ENCODE measurements around the gene BST1. TPM values are rescaled to one million over a fixed set of nuclear protein-coding genes. Genes with fewer than 3 reads are reported as not detected.

BST1 gene
- polyA plus RNA-seq, 1 of the 3 experiments (the other 2 are of a cell fraction) = 7.3 TPM

DNA sequence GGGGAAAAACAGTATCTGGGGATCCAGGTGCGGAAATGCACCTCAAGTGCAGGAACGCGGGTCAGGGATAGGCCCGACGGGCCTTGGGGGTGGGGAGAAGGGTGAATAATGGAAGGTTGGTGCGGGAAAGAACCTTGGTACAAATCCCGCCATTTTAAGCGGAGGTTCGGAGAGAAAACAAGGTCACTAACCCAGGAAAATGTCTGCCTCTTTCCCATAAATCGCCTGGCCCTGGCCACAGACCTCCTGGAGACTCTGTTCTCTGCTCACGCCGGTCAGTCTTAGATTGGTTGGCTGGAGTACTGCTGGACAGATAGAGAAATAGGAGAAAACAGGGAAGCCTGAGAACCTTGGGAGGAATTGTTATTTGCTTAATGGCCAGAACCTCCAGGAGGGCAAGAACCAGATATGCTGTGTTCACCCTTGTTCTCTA lies 46.8 kb upstream of the BST1 start:
- H3F3A ChIP-seq (replicated peaks; ENCODE audit: insufficient read depth) = peaks cover 32% of the 10 kb centered on the region
- DNase-seq = no peak
- H3K27me3 ChIP-seq (ENCODE audit: insufficient read depth) = no peaks in the 10 kb centered on the region
- H2AFZ ChIP-seq (ENCODE audit: low read depth) = peak overlapping the region; percentile 91
- H3K9me3 ChIP-seq = no peaks in the 10 kb centered on the region
- peak overlapping the region; percentile 91 to 96; a peak in 3 of 4 replicates for H3K27ac ChIP-seq (ENCODE audit: low read depth in 2 of 2, low read length in 1 of 2)
- peaks cover 4 to 7% of the 10 kb centered on the region in 2 experiments for H3K36me3 ChIP-seq (replicated peaks in 1 of 2; ENCODE audit: control insufficient read depth in 1 of 2, insufficient read depth in 2 of 2, low read length in 1 of 2)
- TF ChIP-seq RFX5 (IDR thresholded peaks at IDR 0.05; ENCODE audit: low read length) (no peak), SMC3 (IDR thresholded peaks at IDR 0.05; ENCODE audit: low read depth, low read length) (no peak), TAF1 (IDR thresholded peaks at IDR 0.05; ENCODE audit: borderline replicate concordance, low read depth, low read length) (0 out of 2 replicates have a peak, but pooled peaks have one; percentile 2)
- CTCF ChIA-PET = interaction anchor here (1.0 kb wide), 3 partner anchors 25 to 198 kb away, joined by 3 to 4 read pairs (median 3); partner anchors contain the start of gene FAM200B
- no peaks in the 10 kb centered on the region for H3K9me2 ChIP-seq
- 96% methylated on average over 12 of the region's 12 CpGs for WGBS (ENCODE audit: low lambda C conversion rate)
- peaks cover 37% of the 10 kb centered on the region for H3K79me2 ChIP-seq (ENCODE audit: insufficient read depth)
- H3K4me1 ChIP-seq (ENCODE audit: control insufficient read depth in 1 of 2, insufficient read depth in 2 of 2, low read depth in 1 of 2, low read length in 1 of 2) = peaks cover 12 to 13% of the 10 kb centered on the region in 2 experiments; a peak in 3 of 4 replicates
- POLR2A ChIA-PET = interaction anchor here (2.8 to 3.2 kb wide), 2 partner anchors 25 to 177 kb away, joined by 15 to 20 read pairs; partner anchors contain the start of gene FAM200B
- H3K4me3 ChIP-seq (ENCODE audit: low read depth in 2 of 2, low read length in 1 of 2) = no peak overlapping the region; a peak in 1 of 4 replicates
- H3K4me2 ChIP-seq = peak overlapping the region; percentile 79
- H4K20me1 ChIP-seq (ENCODE audit: insufficient read depth) = peaks cover 4% of the 10 kb centered on the region; the same call in 1 of the 2 replicates
- no peak overlapping the region; the same call in 1 of the 2 replicates for H3K9ac ChIP-seq

DNA sequence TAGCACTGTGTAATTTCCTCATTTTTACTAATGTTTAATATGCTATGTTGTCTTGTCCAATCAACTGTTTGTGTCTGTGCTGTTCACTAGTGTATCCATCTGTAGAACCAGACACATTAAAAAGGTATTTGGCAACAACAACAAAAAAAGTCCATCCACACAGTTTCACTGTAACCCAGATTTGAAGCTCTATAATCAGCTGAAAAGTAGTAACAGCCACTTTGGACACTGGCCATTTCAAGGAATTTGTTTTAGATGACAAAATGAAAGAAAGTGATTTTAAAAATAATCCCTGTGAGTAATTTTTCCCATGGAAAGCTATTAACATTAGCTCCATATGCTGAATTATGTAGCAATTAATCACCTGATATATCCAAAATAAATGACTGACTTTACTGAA lies 45.5 kb upstream of the BST1 start:
- CTCF ChIA-PET = interaction anchor here (0.7 to 1.2 kb wide), 2 partner anchors 182 to 200 kb away, joined by 3 read pairs; no protein-coding TSS in a partner anchor
- peak overlapping the region; percentile 28 to 30; a peak in 3 of 4 replicates for H3K27ac ChIP-seq (ENCODE audit: low read depth in 2 of 2, low read length in 1 of 2)
- H3K27me3 ChIP-seq (ENCODE audit: insufficient read depth) = no peaks in the 10 kb centered on the region
- no peak for DNase-seq
- H3K4me3 ChIP-seq (ENCODE audit: low read depth in 2 of 2, low read length in 1 of 2) = no peak overlapping the region
- H3K79me2 ChIP-seq (ENCODE audit: insufficient read depth) = peaks cover 24% of the 10 kb centered on the region
- no peaks in the 10 kb centered on the region; the same call in 1 of the 2 replicates for H4K20me1 ChIP-seq (ENCODE audit: insufficient read depth)
- peaks cover 4 to 13% of the 10 kb centered on the region in 2 experiments; a peak in 3 of 4 replicates for H3K4me1 ChIP-seq (ENCODE audit: control insufficient read depth in 1 of 2, insufficient read depth in 2 of 2, low read depth in 1 of 2, low read length in 1 of 2)
- TF ChIP-seq SMC3 (IDR thresholded peaks at IDR 0.05; ENCODE audit: low read depth, low read length) (no peak), FOSL2 (IDR thresholded peaks at IDR 0.05; ENCODE audit: borderline replicate concordance, low read depth) (no peak), TCF12 (IDR thresholded peaks at IDR 0.05) (no peak), POLR2AphosphoS5 (IDR thresholded peaks at IDR 0.05; ENCODE audit: low read depth, low read length) (no peak), TAF1 (IDR thresholded peaks at IDR 0.05; ENCODE audit: borderline replicate concordance, low read depth, low read length) (no peak), GABPA (IDR thresholded peaks at IDR 0.05; ENCODE audit: low read depth) (no peak), CHD2 (IDR thresholded peaks at IDR 0.05; ENCODE audit: low read length, partially characterized antibody) (no peak), RFX5 (IDR thresholded peaks at IDR 0.05; ENCODE audit: low read length) (no peak), TEAD4 (IDR thresholded peaks at IDR 0.05; ENCODE audit: borderline replicate concordance, insufficient read depth) (no peak), GATA2 (CRISPR knock-in tag; IDR thresholded peaks at IDR 0.05) (no peak)
- TF ChIP-seq, protein P1, sequence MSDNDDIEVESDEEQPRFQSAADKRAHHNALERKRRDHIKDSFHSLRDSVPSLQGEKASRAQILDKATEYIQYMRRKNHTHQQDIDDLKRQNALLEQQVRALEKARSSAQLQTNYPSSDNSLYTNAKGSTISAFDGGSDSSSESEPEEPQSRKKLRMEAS (IDR thresholded peaks at IDR 0.05; ENCODE audit: low read depth) = no peak
- TF ChIP-seq, protein P2, sequence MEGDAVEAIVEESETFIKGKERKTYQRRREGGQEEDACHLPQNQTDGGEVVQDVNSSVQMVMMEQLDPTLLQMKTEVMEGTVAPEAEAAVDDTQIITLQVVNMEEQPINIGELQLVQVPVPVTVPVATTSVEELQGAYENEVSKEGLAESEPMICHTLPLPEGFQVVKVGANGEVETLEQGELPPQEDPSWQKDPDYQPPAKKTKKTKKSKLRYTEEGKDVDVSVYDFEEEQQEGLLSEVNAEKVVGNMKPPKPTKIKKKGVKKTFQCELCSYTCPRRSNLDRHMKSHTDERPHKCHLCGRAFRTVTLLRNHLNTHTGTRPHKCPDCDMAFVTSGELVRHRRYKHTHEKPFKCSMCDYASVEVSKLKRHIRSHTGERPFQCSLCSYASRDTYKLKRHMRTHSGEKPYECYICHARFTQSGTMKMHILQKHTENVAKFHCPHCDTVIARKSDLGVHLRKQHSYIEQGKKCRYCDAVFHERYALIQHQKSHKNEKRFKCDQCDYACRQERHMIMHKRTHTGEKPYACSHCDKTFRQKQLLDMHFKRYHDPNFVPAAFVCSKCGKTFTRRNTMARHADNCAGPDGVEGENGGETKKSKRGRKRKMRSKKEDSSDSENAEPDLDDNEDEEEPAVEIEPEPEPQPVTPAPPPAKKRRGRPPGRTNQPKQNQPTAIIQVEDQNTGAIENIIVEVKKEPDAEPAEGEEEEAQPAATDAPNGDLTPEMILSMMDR (IDR thresholded peaks at IDR 0.05) = no peak
- TF ChIP-seq, protein P3, sequence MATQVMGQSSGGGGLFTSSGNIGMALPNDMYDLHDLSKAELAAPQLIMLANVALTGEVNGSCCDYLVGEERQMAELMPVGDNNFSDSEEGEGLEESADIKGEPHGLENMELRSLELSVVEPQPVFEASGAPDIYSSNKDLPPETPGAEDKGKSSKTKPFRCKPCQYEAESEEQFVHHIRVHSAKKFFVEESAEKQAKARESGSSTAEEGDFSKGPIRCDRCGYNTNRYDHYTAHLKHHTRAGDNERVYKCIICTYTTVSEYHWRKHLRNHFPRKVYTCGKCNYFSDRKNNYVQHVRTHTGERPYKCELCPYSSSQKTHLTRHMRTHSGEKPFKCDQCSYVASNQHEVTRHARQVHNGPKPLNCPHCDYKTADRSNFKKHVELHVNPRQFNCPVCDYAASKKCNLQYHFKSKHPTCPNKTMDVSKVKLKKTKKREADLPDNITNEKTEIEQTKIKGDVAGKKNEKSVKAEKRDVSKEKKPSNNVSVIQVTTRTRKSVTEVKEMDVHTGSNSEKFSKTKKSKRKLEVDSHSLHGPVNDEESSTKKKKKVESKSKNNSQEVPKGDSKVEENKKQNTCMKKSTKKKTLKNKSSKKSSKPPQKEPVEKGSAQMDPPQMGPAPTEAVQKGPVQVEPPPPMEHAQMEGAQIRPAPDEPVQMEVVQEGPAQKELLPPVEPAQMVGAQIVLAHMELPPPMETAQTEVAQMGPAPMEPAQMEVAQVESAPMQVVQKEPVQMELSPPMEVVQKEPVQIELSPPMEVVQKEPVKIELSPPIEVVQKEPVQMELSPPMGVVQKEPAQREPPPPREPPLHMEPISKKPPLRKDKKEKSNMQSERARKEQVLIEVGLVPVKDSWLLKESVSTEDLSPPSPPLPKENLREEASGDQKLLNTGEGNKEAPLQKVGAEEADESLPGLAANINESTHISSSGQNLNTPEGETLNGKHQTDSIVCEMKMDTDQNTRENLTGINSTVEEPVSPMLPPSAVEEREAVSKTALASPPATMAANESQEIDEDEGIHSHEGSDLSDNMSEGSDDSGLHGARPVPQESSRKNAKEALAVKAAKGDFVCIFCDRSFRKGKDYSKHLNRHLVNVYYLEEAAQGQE (IDR thresholded peaks at IDR 0.05; ENCODE audit: low read depth, low read length) = no peak
- TF ChIP-seq, protein P4, sequence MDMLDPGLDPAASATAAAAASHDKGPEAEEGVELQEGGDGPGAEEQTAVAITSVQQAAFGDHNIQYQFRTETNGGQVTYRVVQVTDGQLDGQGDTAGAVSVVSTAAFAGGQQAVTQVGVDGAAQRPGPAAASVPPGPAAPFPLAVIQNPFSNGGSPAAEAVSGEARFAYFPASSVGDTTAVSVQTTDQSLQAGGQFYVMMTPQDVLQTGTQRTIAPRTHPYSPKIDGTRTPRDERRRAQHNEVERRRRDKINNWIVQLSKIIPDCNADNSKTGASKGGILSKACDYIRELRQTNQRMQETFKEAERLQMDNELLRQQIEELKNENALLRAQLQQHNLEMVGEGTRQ (IDR thresholded peaks at IDR 0.05; ENCODE audit: borderline replicate concordance, low read depth, low read length) = no peak
- TF ChIP-seq, protein P5, sequence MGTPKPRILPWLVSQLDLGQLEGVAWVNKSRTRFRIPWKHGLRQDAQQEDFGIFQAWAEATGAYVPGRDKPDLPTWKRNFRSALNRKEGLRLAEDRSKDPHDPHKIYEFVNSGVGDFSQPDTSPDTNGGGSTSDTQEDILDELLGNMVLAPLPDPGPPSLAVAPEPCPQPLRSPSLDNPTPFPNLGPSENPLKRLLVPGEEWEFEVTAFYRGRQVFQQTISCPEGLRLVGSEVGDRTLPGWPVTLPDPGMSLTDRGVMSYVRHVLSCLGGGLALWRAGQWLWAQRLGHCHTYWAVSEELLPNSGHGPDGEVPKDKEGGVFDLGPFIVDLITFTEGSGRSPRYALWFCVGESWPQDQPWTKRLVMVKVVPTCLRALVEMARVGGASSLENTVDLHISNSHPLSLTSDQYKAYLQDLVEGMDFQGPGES (IDR thresholded peaks at IDR 0.05; ENCODE audit: low read depth, low read length) = no peak
- H2AFZ ChIP-seq (ENCODE audit: low read depth) = no peak overlapping the region; the same call in 1 of the 2 replicates
- H3K4me2 ChIP-seq = no peak overlapping the region
- no peaks in the 10 kb centered on the region for H3K9me2 ChIP-seq
- H3K9me3 ChIP-seq = no peaks in the 10 kb centered on the region
- H3K9ac ChIP-seq = no peak overlapping the region
- POLR2A ChIA-PET = no interaction called here
- peaks cover 6 to 7% of the 10 kb centered on the region in 2 experiments for H3K36me3 ChIP-seq (replicated peaks in 1 of 2; ENCODE audit: control insufficient read depth in 1 of 2, insufficient read depth in 2 of 2, low read length in 1 of 2)
- peaks cover 32% of the 10 kb centered on the region for H3F3A ChIP-seq (replicated peaks; ENCODE audit: insufficient read depth)

Measured in SK-N-SH (cell line).